Heart right ventricle (tissue), 16 donors: Measurements from ENCODE around the gene DSP. TPM values are rescaled to one million over a fixed set of nuclear protein-coding genes. Genes with fewer than 3 reads are reported as not detected.

ENCODE experiments used
- ATAC-seq, 8 donors: fragments of 200-7000 bp; cut with Tn5 transposase; one replicate each; pipeline ENCODE4 v1.9.1; 2020; ENCODE audit warnings: mild to moderate bottlenecking in 8 of 8, moderate library complexity in 8 of 8, moderate number of reproducible peaks in 1 of 8
- DNase-seq, 2 donors: peaks; one replicate each; pipeline ENCODE4 v3.0.0-alpha.2; 2020
- H3K27ac ChIP-seq, 10 donors: fragments of 200-600 bp; sonication (generic) in 2 of 10; one replicate each; pipeline versions ENCODE4 v1.5.0 to v1.8.0; 2020 to 2022; ENCODE audit warnings: mild to moderate bottlenecking in 3 of 10
- H3K27me3 ChIP-seq, 7 donors: fragments of 200-600 bp; one replicate each; pipeline ENCODE4 v1.8.0; 2021 to 2022; ENCODE audit warnings: mild to moderate bottlenecking in 2 of 7
- H3K36me3 ChIP-seq, 9 donors: fragments of 200-600 bp; sonication (generic) in 1 of 9; one replicate each; pipeline versions ENCODE4 v1.5.0 to v1.8.0; 2020 to 2022; ENCODE audit warnings: mild to moderate bottlenecking in 2 of 9
- H3K4me1 ChIP-seq, 9 donors: fragments of 200-600 bp; sonication (generic) in 1 of 9; one replicate each; pipeline versions ENCODE4 v1.5.0 to v1.8.0; 2020 to 2022; ENCODE audit warnings: mild to moderate bottlenecking in 4 of 9
- H3K4me3 ChIP-seq, 10 donors: fragments of 200-600 bp; sonication (generic) in 2 of 10; one replicate each; pipeline versions ENCODE4 v1.5.0 to v1.8.0; 2020 to 2022; ENCODE audit warnings: mild to moderate bottlenecking in 7 of 10, moderate library complexity in 2 of 10
- H3K9me3 ChIP-seq, 11 donors: fragments of 200-600 bp in 10 of 11; sonication (generic) in 2 of 11; one replicate each; pipeline versions ENCODE4 v1.5.0 to v1.8.0; 2013 to 2022; ENCODE audit warnings: mild to moderate bottlenecking in 2 of 11, control low read depth in 1 of 11, moderate library complexity in 1 of 11
- WGBS, 2 donors: extraction: QIAGEN DNeasy Blood & Tissue Kit; methylation state at CpG; one replicate each; pipeline ENCODE4 v1.1.7; 2013; ENCODE audit warnings: inconsistent platforms in 1 of 2; 5-methylcytosine and 5-hydroxymethylcytosine counted together
- intact Hi-C, 10 donors: fragments of 100-400 bp; cut with DNase I; formaldehyde crosslinking; loops; one replicate each; pipeline versions ENCODE4 v1.11.1 to v1.14.2; 2022
- polyA plus RNA-seq, 2 donors: library from polyadenylated mRNA; stranded (reverse); fragments of 200-250 nt; gene quantifications; one replicate each; pipeline ENCODE4 v1.2.3, GENCODE V29; 2013
- total RNA-seq, 10 donors: library from RNA; stranded (reverse); fragmentation: NEBNext Ultra II Directional in 3 of 10; extraction: Animal tissue kit (Norgen Biotek cat#: 25700) in 3 of 10; gene quantifications; one replicate each; pipeline versions ENCODE4 v1.2.1 to v1.2.4, GENCODE V29; 2021 to 2023
- TF ChIP-seq, protein P1 (sequence below), 9 donors: fragments of 200-600 bp; sonication (generic) in 2 of 9; IDR thresholded peaks; one replicate each; pipeline versions ENCODE4 v1.5.0 to v1.8.0; 2021 to 2022; ENCODE audit warnings: antibody characterized with exemption in 9 of 9, mild to moderate bottlenecking in 5 of 9, moderate library complexity in 1 of 9
- donor health status: Arrhythmogenic right ventricular cardiomyopathy.
- donor health status: ischemic (EF 13 %, LVEDD 7.1; RV severe dilation, severe dysfunction).
- donor health status: healthy with polysubstance abuse.
- donor health status: DM: no; HTN: yes; CAD: no.
- donor health status: DM: no; HTN: no; CAD: no.
- donor health status: ischemic (EF 25% LVEDD 6.9; RV normal size, moderate dysfunction).
- donor health status: ischemic (EF 25% LVEDD 5.7; RV mildly dilated, moderate dysfunction).
- donor health status: healthy.
- donor health status: DM: yes; HTN: yes; CAD: no.
- donor health status: Ischemic cardiomyopathy.
- donor health status: ischemic (EF 35%, LVEDD 5.7; RV mildly dilated, moderate dysfunction).
- donor health status: nonischemic (EF 11% LVEDD 7.7; RV severe dilation, severe dysfunction).
- donor health status: DM: yes; HTN: yes; CAD: no.
- donor health status: PGD.
- donor health status: ischemic (EF 29% LVEDD 5.4; RV normal size, mild dysfunction).
- donor health status: nonischemic (EF 23%, LVEDD 6.1; RV moderate dilation, normal function).

Gene DSP
- total and polyA plus RNA-seq, 12 donors, result 56.5 to 471 (median 355) TPM

GRCh38 chr6:7546383-7546782, 4.9 kb downstream of the DSP start:
- H3K27me3 ChIP-seq, result peaks cover 0 to 99% (median 52%) of the 10 kb centered on the region in 7 donors
- peak overlapping the region in 5 of 10 donors; percentile 26 to 93 (median 90) for H3K27ac ChIP-seq
- no peaks in the 10 kb centered on the region for H3K36me3 ChIP-seq
- DNase-seq, result no peak
- no peaks in the 10 kb centered on the region for H3K9me3 ChIP-seq
- 84 to 93% methylated on average over 2 of the region's 2 CpGs for WGBS, 2 donors
- no peak overlapping the region for H3K4me3 ChIP-seq
- TF ChIP-seq, protein P1, sequence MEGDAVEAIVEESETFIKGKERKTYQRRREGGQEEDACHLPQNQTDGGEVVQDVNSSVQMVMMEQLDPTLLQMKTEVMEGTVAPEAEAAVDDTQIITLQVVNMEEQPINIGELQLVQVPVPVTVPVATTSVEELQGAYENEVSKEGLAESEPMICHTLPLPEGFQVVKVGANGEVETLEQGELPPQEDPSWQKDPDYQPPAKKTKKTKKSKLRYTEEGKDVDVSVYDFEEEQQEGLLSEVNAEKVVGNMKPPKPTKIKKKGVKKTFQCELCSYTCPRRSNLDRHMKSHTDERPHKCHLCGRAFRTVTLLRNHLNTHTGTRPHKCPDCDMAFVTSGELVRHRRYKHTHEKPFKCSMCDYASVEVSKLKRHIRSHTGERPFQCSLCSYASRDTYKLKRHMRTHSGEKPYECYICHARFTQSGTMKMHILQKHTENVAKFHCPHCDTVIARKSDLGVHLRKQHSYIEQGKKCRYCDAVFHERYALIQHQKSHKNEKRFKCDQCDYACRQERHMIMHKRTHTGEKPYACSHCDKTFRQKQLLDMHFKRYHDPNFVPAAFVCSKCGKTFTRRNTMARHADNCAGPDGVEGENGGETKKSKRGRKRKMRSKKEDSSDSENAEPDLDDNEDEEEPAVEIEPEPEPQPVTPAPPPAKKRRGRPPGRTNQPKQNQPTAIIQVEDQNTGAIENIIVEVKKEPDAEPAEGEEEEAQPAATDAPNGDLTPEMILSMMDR (IDR thresholded peaks at IDR 0.05), result no peak
- intact Hi-C loops, result loop anchor here in 2 of 10 donors (10.0 kb wide), 1 partner anchor 122 kb away; no protein-coding TSS in a partner anchor
- H3K4me1 ChIP-seq, result peaks cover 0 to 33% (median 12%) of the 10 kb centered on the region in 9 donors
- ATAC-seq, result no peak

DNA sequence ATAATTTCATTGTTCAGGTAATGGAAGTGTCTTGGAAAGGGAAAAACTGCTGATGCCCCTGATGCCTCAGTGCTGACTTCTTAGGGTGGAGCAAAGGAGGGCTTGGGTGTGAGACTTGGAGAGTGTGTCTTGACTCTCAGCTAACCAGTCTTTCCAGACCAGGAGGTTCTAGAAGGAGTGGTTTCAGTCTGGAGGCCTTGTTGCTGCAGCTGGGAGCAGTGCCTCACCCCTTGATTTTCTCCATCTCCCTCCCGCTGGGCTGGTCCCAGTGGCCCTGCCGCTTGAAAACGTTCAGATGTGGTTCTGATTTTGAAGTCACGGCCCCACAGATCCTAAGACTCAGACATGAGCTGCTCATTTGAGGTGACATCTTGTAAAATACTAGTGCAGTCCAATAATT, 5.4 kb downstream of the DSP start:
- intact Hi-C loops, result loop anchor here in 2 of 10 donors (10.0 kb wide), 1 partner anchor 122 kb away; no protein-coding TSS in a partner anchor
- TF ChIP-seq, protein P1 (IDR thresholded peaks at IDR 0.05), result no peak
- Histone ChIP-seq H3K27ac (peak overlapping the region in 4 of 10 donors; percentile 29 to 90 (median 77)), H3K36me3 (no peaks in the 10 kb centered on the region), H3K27me3 (peaks cover 0 to 98% (median 52%) of the 10 kb centered on the region in 7 donors), H3K9me3 (no peaks in the 10 kb centered on the region), H3K4me3 (no peak overlapping the region), H3K4me1 (peaks cover 0 to 34% (median 10%) of the 10 kb centered on the region in 9 donors)
- ATAC-seq, result no peak
- no peak for DNase-seq
- 64 to 76% methylated on average over 4 of the region's 4 CpGs for WGBS, 2 donors

DNA sequence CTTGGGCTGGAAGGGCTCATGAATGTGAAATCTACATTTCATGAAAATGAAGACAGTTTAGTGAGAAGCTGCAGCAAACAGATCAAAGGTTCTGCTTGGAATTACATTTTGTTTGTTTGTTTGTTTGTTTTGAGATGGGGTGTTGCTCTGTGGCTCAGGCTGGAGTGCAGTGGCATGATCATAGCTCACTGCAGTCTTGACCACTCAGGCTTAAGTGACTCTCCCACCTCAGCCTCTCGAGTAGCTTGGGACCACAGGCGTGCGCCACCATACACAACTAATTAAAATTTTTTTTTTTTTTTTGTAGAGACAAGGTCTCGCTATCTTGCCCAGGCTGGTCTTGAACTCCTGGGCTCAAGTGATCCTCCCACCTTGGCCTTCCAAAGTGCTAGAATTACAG, 5.8 kb downstream of the DSP start:
- Histone ChIP-seq H3K4me3 (no peak overlapping the region), H3K4me1 (peaks cover 0 to 33% (median 7%) of the 10 kb centered on the region in 9 donors), H3K27me3 (peaks cover 0 to 98% (median 48%) of the 10 kb centered on the region in 7 donors), H3K9me3 (no peaks in the 10 kb centered on the region), H3K36me3 (no peaks in the 10 kb centered on the region), H3K27ac (peak overlapping the region in 3 of 10 donors; percentile 64 to 90 (median 90))
- WGBS, 2 donors, result 92 to 97% methylated on average over 4 of the region's 4 CpGs
- intact Hi-C loops, result loop anchor here in 2 of 10 donors (10.0 kb wide), 1 partner anchor 123 kb away; no protein-coding TSS in a partner anchor
- TF ChIP-seq, protein P1 (IDR thresholded peaks at IDR 0.05), result no peak
- DNase-seq (no peak), ATAC-seq (no peak)

- intact Hi-C loops, result no loop called here
Measured at GRCh38 chr6:7550433-7550801, 8.9 kb downstream of the DSP start.

More at GRCh38 chr6:7550433-7550801, 8.9 kb downstream of the DSP start:
- Histone ChIP-seq H3K27me3 (peaks cover 0 to 86% (median 29%) of the 10 kb centered on the region in 7 donors), H3K27ac (no peak overlapping the region), H3K4me1 (peaks cover 0 to 50% (median under 1%) of the 10 kb centered on the region in 9 donors), H3K36me3 (no peaks in the 10 kb centered on the region), H3K4me3 (no peak overlapping the region), H3K9me3 (no peaks in the 10 kb centered on the region)
- DNase-seq (no peak), ATAC-seq (no peak)
- 83 to 92% methylated on average over 2 of the region's 2 CpGs for WGBS, 2 donors
- TF ChIP-seq, protein P1 (IDR thresholded peaks at IDR 0.05), result no peak
